ENCODE results near the gene BCORL1.
A peak's percentile ranks its signal among the peaks of the same experiment; 100 is the strongest.

The BCORL1 gene

GRCh38 chrX:129982300-129983251 lies at the start of gene BCORL1:
Gene BCORL1 (plus strand): TSS chrX:129982635. CDS start chrX:130005232, 22,597 bp downstream.
- DNase-seq, result peak; percentile 83

- no peak for DNase-seq
These were observed 49.6 kb upstream of the BCORL1 start for GRCh38 chrX:129932821-129933321.

- DNase-seq, result no peak
These were observed 48.7 kb upstream of the BCORL1 start for GRCh38 chrX:129933700-129934099.

- no peak for DNase-seq
These were observed 48.0 kb upstream of the BCORL1 start for GRCh38 chrX:129934461-129934860.

GRCh38 chrX:129934952-129935351 lies 47.5 kb upstream of the BCORL1 start:
- no peak for DNase-seq

- DNase-seq, result no peak
These were observed 44.4 kb upstream of the BCORL1 start for GRCh38 chrX:129938081-129938480.

- no peak for DNase-seq
These were observed 42.4 kb upstream of the BCORL1 start for GRCh38 chrX:129939986-129940385.

- DNase-seq, result no peak
These were observed 41.7 kb upstream of the BCORL1 start for GRCh38 chrX:129940721-129941120.

GRCh38 chrX:129945131-129945530 lies 37.3 kb upstream of the BCORL1 start:
- DNase-seq, result no peak

- DNase-seq, result no peak
These were observed 29.1 kb upstream of the BCORL1 start for GRCh38 chrX:129953334-129953648.

GRCh38 chrX:129953881-129954280 lies 28.6 kb upstream of the BCORL1 start:
- no peak for DNase-seq

- DNase-seq, result no peak
These were observed 27.6 kb upstream of the BCORL1 start for GRCh38 chrX:129954804-129955203.

- no peak for DNase-seq
These were observed 26.8 kb upstream of the BCORL1 start for GRCh38 chrX:129955682-129956081.

- DNase-seq, result no peak
These were observed 26.3 kb upstream of the BCORL1 start for GRCh38 chrX:129956145-129956544.

- DNase-seq, result no peak
These were observed 25.7 kb upstream of the BCORL1 start for GRCh38 chrX:129956765-129957164.

- DNase-seq, result no peak
These were observed 25.0 kb upstream of the BCORL1 start for GRCh38 chrX:129957241-129958082.

- no peak for DNase-seq
These were observed 24.4 kb upstream of the BCORL1 start for GRCh38 chrX:129958083-129958465.

GRCh38 chrX:129958814-129959492 lies 23.5 kb upstream of the BCORL1 start:
- no peak for DNase-seq

GRCh38 chrX:129959493-129959832 lies 23.0 kb upstream of the BCORL1 start:
- DNase-seq, result no peak

- DNase-seq, result no peak
These were observed 21.0 kb upstream of the BCORL1 start for GRCh38 chrX:129961180-129962083.

GRCh38 chrX:129963729-129964128 lies 18.7 kb upstream of the BCORL1 start:
- DNase-seq, result no peak

GRCh38 chrX:129965166-129965565 lies 17.3 kb upstream of the BCORL1 start:
- DNase-seq, result no peak
